ENCODE measurements around the gene TSHZ2.

TSHZ2 gene

GRCh38 chr20:53263554-53264438, 291.6 kb downstream of the TSHZ2 start:
- no peak for DNase-seq

- DNase-seq: no peak
Measured at GRCh38 chr20:53264604-53265003, 292.4 kb downstream of the TSHZ2 start.

GRCh38 chr20:53265304-53265875, 293.2 kb downstream of the TSHZ2 start:
- no peak for DNase-seq

DNA sequence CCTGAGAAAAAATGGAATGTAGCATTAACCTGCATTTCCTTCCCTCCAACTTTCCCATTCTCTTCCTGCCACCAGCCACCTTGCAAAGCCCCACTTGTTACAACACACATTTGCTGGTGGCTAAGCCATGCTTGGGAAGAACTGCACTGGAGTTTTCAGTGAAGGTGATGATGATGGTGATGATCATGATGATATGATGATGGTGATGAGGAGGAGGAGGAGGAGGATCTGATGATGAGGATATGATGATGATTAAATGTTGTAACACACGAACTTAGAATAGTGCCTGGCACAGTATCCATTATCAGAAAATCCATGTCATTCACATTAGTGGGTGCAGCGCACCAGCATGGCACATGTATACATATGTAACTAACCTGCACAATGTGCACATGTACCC, 297.2 kb downstream of the TSHZ2 start:
- no peak for DNase-seq

- no peak for DNase-seq
Measured at GRCh38 chr20:53270792-53271375, 298.7 kb downstream of the TSHZ2 start.

DNA sequence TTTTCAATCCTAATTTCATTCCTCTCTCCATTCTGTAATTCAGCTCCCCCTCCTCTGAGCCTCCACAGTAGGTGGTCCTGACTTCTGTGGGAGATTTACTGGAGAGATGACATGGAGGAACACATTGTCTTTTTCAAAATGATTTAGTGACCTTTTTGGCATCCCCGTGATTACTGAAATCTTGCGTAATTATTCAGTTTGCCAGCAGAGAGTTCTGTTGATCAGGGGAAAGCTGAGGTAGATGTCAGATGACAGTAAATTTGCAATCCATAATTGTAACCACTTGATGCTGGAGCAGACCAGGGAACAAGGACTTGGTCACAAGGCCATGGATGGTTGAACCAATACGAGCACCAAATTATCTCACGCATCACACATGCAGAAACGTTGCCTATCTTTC, 302.2 kb downstream of the TSHZ2 start:
- no peak for DNase-seq

GRCh38 chr20:53274807-53275206, 302.6 kb downstream of the TSHZ2 start:
- DNase-seq: no peak

DNA sequence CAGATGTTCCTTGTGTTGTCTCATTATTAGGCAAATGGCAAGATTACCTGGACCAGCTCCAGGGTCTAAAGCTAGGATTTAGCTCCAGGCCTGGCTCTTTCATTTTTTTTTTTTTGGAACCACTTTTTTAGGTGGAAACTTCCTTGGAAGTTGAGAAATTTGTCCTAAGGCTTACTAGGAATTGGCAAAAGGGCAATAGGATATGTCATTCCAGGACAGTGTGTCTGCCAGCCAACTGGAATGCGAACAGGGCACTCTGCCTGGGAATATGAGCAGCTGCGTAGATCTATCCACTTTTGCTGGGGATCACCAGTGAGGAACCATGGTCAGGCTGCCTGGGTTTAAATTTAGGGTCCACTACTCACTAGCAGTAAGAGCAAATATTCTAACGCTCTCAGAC, 304.0 kb downstream of the TSHZ2 start:
- no peak for DNase-seq

DNA sequence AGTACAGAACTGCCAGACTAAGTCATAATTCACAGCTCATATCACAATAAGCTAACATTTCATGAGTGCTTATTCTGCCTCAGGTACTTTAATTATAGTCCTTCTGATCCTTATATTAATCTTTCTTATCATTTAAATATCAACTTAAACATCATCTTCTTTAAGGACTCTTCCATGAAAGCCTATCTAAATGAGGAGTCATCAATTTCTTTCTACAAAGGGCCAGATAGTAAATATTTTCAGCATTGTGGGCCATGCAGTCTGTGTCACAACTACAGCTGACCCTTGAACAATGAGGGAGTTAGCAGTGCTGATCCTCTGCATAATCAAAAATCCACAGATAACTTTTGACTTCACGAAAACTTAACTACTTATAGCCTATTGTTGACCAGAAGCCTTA, 306.4 kb downstream of the TSHZ2 start:
- DNase-seq: no peak

- no peak for DNase-seq
Measured at GRCh38 chr20:53279735-53280134, 307.6 kb downstream of the TSHZ2 start.

DNA sequence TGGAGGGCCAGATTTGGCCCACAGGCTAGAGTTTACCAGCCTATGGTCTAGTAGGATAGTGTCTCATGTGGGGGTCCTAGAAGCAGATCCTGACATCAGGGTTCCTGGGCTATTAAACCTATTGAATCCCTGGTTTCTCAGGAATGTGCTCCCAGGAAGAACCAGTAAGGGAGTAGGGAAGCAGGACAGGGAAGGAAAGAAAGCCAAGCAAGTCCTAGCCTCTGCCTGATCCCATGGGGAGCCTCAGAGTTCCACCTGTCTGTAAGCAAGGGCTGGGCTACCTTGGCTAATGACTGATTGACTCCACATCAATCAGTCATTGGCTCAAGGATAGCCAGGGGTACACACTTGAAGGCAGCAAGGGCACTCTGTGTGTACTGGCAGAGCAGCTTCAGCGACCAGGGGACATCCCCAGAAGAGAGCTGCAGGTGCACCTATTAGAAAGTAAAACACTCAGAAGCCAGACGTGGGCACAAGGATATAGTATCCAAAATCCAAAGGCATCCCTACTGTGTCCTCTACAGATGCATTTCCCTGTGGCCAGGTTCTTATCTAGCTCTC, 309.5 kb downstream of the TSHZ2 start:
- DNase-seq: no peak

DNA sequence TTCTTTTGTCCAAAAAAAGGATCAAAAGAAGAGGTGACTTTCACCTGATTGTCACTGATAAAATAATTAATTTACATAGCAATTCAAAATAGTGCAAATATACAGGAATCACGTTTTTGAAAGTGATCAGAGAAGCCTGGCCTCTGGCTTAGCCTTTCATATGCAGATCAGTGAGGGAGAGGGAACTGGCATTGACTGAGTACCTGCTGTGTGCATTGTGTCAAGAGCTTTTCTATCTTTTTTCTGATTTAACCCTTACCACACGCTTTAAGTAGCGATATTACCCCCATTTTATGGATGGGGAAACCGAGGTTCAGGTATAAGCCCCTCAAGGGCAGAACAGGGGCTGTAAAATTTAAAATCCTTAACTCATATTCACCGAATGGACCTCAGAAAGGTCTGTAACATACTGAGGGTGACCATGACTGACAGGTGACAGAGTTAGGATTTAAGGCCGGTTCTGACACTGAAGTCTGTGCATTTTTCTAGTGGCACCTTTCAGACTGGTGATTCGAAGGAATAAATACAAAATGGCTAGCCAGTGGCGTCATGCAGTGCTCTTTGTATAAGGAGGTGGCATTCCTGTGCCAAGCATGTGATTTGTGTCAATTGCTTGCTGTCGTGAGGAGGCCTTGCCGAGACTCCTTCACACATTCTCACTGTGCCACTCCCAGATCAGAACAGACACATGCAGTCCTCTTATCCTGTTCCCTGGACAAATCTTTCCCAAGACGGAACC, 310.2 kb downstream of the TSHZ2 start:
- no peak for DNase-seq

DNA sequence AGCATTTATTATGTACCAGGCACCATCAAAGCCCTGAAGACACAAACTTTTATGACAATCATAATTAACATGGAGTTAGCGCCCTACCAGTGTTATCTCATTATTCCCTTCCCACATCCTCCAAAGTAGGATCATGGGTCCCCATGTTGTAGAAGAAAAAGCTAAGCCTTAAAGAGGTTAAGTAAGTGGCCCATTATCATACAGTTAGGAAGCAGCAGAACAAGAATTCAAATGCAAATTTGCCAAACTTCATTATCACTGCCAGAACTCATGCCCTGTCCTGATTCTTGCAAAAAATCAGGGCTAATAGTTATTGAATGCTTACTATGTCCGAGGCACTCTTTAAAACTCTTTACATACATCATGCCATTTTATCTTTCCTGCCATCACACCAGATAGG, 310.9 kb downstream of the TSHZ2 start:
- no peak for DNase-seq

GRCh38 chr20:53283597-53283996, 311.4 kb downstream of the TSHZ2 start:
- DNase-seq: no peak

GRCh38 chr20:53284256-53284655, 312.1 kb downstream of the TSHZ2 start:
- no peak for DNase-seq

GRCh38 chr20:53284696-53285095, 312.5 kb downstream of the TSHZ2 start:
- DNase-seq: no peak

GRCh38 chr20:53287357-53288042, 315.3 kb downstream of the TSHZ2 start:
- no peak for DNase-seq

- DNase-seq: no peak
Measured at GRCh38 chr20:53291548-53291947, 319.4 kb downstream of the TSHZ2 start.

GRCh38 chr20:53292347-53292746, 320.2 kb downstream of the TSHZ2 start:
- DNase-seq: no peak

- no peak for DNase-seq
Measured at GRCh38 chr20:53294804-53295203, 322.6 kb downstream of the TSHZ2 start.

DNA sequence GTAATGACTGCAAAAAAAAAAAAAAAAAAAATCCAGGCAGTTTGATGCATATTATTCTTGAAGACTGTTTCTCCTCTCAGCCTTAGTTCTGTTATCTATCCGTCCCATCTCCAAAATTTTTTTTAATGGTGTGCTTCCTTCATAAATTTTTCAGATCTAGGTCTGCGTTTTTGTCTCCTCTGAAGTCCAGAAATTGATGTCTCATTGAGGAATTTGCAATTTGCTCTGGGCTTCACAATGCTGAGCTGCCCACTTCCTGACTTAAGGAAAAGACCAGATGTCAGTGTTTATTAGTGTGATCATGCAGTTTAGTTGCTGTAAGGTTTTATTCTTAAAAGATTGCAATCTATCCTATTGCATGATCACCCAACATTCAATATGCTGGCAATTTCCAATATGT, 323.9 kb downstream of the TSHZ2 start:
- no peak for DNase-seq

DNA sequence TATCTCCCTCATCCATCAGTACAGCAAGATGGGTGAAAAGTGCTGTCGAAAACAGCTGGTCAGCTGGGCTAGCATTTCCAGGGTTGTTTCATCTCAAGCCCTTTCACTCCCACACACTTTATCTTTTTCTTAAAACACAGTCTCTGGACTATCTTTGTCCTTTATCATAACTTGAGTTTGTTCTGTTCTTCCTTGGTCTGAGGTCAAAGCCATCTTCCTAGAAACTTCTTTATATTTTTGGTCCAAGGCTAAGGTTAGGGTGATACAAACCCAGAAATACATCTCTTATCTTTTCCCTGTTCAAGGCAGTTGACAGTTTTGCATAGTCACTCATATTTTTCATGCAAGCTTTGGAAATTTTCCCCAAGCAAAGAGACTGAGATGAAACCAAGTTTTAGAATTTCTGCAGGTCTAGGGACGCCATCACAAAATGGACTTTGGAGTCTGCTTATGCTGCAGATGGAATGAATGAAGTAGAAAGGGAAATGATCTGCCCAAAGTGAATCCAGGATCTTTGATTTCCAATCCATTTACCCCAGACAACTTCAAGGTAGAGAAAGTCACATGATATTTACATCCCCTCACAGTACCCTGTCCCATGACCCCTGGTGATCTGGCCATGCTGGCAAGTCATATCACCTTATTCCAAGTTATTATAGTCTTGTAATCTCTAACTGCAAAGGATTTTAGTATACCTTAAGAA, 324.4 kb downstream of the TSHZ2 start:
- no peak for DNase-seq
